Stimulated activated CD4-positive, alpha-beta T cell treated with anti-CD3 and anti-CD28 coated beads, Interleukin-2, amount 100 ng/mL, for 48 hours (primary cell): ENCODE measurements around the gene MBD5.
"Not testable (repeated sequence)": the region's sequence is repeated elsewhere in the genome, so short reads cannot be mapped to it uniquely, and the experiment has no call there.

Experiments
- DNase-seq, 2 donors: peaks; one replicate each; pipeline ENCODE4 v3.0.0-alpha.2; 2020

MBD5 gene

DNA sequence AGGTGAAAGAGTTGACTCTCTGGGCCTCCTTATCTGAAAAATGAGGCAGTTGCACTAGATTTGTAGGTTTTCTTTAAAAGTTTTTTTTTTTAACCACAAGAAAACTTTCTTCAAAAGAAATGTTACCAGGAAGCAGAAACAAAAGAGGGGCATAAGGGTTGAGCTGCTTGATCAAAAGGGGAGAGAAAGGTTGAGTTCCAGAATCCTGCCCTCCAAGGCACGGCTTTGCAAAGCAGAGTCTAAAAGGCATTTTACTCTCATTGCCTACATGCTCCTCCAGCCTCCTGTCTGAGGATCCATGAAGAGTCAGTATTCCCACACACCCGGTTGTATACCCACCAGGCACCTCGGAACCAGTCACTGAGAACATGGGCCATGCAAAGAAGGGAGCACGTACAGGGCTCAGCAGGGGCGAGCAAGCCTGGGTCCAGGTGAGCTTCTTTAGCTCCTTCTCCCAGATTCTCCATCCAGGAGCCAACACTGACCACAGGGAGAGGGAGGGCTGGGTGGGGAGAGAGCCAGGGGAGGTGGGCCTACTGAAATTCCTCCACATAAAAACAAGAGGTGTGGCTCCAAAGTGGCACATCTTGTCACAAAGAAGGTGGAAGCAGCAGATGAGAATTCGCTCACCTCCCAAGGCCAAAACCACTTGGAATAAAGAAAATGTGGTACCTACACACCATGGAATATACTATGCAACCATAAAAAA, 507.6 kb downstream of the MBD5 start:
- DNase-seq = no peak

- no peak for DNase-seq
Observed at GRCh38 chr2:148529745-148530144, 508.9 kb downstream of the MBD5 start.

- no peak for DNase-seq
Observed at GRCh38 chr2:148530350-148530749, 509.5 kb downstream of the MBD5 start.

DNA sequence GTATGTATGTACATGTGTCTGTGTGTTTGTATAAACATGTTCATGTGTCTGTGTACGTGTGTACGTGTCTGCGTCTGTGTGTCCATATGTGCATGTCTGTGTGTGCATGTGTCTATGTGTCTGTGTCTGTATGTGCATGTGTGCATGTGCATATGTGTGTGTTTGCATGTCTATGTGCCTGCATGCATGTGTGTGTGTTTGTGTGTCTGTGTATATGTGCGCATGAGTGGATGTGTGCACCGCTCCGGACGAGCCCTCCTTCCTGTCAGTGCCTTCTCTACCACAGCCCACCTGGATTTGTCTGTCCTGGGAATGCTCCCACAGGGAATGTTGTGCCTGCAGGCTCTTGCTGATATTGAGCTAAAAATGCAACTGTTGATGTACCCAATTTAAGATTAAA, 510.3 kb downstream of the MBD5 start:
- DNase-seq = no peak

- DNase-seq = no peak
Observed at GRCh38 chr2:148531669-148532428, 511.0 kb downstream of the MBD5 start.

DNA sequence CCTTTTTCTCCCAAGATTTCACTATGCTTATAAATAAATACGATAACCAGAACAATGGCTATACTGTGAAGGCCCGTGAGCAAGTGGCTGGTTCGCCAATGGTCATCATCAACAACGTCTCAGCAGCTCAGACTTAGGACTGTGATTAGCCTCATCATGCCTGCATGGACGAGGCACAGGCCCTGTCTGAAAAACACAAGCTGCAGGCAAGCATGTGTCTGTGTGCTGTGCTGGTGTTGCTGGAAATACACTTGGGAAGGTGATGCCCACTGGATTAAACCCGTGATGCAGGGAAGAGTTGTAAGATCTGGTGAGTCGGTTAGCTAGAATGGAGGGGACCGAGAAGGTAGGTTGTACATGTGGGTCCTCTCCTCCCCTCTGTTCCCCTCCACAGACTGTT, 512.1 kb downstream of the MBD5 start:
- DNase-seq = no peak

GRCh38 chr2:148533685-148534084, 512.8 kb downstream of the MBD5 start:
- no peak for DNase-seq

- no peak for DNase-seq
Observed at GRCh38 chr2:148534416-148535204, 513.7 kb downstream of the MBD5 start.

- no peak for DNase-seq
Observed at GRCh38 chr2:148538375-148538774, 517.5 kb downstream of the MBD5 start.

DNA sequence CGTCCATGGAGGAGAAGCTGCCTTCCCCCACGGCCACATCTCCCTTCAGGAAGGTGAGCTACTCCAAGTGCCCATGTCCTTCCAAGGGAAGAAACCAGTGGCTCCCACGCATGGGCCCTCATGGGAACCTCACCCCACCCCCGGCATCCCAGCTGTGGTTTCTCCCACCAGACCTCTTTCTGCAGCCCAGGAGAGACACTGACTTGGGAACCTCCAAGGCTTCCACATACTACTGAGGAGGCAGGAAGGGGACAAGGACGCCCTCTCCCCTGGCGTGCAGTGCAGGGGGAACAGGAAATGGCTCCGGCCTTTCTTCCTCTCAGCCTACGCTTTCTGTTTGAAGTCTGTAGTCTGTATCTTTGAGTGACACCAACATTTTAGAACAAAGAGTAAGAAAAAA, 519.1 kb downstream of the MBD5 start:
- no peak for DNase-seq

- no peak for DNase-seq
Observed at GRCh38 chr2:148541792-148542191, 520.9 kb downstream of the MBD5 start.

GRCh38 chr2:148542614-148543013, 521.7 kb downstream of the MBD5 start:
- no peak for DNase-seq

DNA sequence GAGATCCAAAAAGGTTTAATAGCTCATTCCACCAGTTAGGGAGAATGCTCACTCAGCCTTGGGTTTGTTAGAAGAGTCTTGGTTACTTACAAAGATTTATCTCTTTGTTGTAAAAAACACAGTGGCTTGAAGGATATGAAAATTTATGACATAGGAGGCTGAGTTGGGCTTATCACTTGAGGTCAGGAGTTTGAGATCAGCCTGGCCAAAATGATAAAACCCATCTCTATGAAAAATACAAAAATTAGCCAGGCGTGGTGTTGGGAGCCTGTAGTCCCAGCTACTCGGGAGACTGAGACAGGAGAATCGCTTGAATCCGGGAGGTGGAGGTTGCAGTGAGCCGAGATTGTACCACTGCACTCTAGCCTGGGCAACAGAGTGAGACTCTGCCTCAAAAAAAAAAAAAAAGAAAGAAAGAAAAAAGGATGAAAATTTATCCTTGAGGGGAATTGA, 522.2 kb downstream of the MBD5 start:
- DNase-seq = not testable (repeated sequence)

DNA sequence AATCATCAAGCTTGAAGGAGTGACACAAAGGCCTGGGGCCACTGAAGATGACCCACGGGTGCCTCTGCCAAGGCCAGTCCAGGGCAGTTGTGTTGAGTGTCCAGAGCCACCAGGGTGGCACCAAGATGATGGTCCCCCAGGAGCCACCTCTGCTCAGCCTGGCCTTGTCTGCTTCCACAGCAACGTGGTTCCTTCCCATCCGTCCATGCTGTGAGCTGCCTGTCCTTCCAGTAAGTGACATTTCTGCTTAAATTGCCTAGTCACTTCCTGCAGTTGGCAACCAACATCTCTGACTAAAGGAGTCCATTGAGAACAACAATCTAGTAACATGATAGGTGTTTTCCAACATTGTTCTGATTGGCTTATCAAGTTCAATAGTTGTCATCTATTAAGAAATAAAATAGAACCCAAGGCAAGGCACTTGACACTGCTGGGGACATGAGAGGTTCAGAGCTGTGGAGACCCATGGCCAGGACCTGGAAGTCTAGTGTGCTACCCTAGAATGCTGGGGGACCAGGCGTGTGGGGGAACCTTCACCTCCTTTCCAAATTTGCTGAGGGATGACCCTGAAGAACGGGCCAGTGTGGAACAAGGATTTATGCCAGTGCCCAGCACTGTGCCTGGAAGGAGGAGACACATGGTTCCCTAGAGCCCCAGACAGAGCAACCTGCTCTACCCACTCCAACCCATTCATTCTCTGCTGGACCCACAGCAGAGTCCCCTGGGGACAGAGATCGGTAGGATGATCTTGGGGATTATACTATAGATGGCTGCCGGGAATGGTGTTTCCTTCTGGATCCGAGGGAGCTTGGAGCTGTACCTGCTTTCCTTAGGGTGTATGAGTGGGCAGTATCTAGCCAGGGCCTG, 524.7 kb downstream of the MBD5 start:
- DNase-seq = no peak

- DNase-seq = no peak
Observed at GRCh38 chr2:148546270-148546669, 525.4 kb downstream of the MBD5 start.

- no peak for DNase-seq
Observed at GRCh38 chr2:148548716-148549400, 528.0 kb downstream of the MBD5 start.

DNA sequence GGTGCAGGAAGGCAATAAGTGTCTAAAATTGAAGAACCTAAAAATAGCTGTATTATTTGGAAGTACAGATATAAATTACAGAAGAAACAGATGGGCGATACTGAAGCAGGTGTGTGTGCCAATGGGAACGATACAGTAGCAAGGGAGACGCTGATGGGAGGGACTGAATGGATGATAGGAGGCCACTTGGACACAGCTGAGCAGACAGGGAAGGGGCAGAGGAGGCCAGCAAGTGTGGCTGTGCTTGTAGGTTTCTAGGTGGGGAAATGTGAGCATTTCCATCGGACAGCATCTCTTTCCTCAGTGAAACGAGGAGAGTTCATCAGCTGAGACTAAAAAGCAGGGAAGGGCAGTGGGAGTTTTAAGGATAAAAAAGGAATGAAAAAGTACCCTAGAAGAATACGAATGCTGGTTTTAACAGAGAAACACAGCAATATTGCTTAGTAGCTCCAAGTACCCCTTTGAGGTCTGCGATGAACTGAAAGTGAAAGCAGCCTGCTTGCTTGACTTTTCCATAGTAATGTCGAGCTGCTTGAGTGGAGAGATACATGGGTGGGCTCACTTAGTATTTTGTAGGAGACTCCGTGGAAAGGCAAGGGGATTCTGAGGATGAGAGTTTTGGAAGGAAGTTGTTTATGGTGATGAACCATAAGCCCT, 531.9 kb downstream of the MBD5 start:
- DNase-seq = no peak

DNA sequence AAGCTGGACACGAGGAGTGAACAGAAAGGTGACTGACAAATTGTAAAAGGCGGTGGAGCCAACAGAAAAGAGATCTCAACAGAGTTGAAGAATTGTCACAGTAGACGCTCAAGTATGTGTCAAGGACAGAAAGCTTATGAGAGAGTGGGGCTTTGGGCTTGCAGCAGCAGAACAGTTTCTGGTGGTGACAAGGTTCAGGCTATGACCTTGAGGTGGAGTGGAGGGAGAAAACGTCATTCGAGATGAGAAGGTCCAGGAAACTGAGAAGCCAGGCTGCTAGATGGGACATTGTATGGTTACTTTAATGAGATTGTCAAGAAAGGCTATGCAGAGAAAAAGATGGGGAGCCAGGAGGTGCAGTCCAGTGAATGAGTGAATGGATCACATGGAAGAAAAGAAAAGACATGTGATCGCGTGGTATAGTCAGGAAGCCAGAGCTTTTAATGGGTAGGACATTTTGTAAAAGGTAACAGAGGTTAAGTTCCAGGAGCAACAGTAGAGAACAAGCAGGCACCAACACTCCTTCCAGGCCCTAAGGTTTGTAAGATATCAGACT, 532.5 kb downstream of the MBD5 start:
- DNase-seq = no peak

GRCh38 chr2:148554459-148555247, 533.8 kb downstream of the MBD5 start:
- DNase-seq = no peak

GRCh38 chr2:148555622-148556294, 534.9 kb downstream of the MBD5 start:
- no peak for DNase-seq
